Naive B cell (primary cell): ENCODE results near the gene PLA2G1B. TPM values are rescaled to one million over a fixed set of nuclear protein-coding genes. Genes with fewer than 3 reads are reported as not detected.

Experiments
- ATAC-seq, 2 donors: fragments of 150-1000 bp; cut with Tn5 transposase; 2 replicates each; pipeline ENCODE4 v1.10.0; 2021; ENCODE audit warnings: low read depth in 2 of 2, mild to moderate bottlenecking in 2 of 2, moderate library complexity in 2 of 2
- DNase-seq: peaks from one replicate; pipeline ENCODE4 v3.0.0; 2022
- H3K27ac Mint-ChIP-seq, 6 donors: one replicate each; pipeline ENCODE4 v1.8.0; 2020 to 2022; ENCODE audit warnings: mild to moderate bottlenecking in 6 of 6, mixed read lengths in 6 of 6, moderate library complexity in 5 of 6, inconsistent platforms in 2 of 6
- H3K27me3 Mint-ChIP-seq, 3 donors: one replicate each; pipeline ENCODE4 v1.8.0; 2021 to 2022; ENCODE audit warnings: mixed read lengths in 3 of 3, mild to moderate bottlenecking in 1 of 3
- H3K36me3 Mint-ChIP-seq, 2 donors: one replicate each; pipeline ENCODE4 v1.8.0; 2020 to 2022; ENCODE audit warnings: mixed read lengths in 2 of 2, inconsistent platforms in 1 of 2, mild to moderate bottlenecking in 1 of 2
- H3K4me1 Mint-ChIP-seq, 3 donors: one replicate each; pipeline ENCODE4 v1.8.0; 2020 to 2022; ENCODE audit warnings: mixed read lengths in 3 of 3, inconsistent platforms in 1 of 3, mild to moderate bottlenecking in 1 of 3, moderate library complexity in 1 of 3
- H3K4me3 Mint-ChIP-seq, 8 donors: one replicate each; pipeline ENCODE4 v1.8.0; 2020 to 2022; ENCODE audit warnings: mild to moderate bottlenecking in 8 of 8, mixed read lengths in 8 of 8, moderate library complexity in 8 of 8, inconsistent platforms in 2 of 8
- H3K9me3 Mint-ChIP-seq, 7 donors: one replicate each; pipeline ENCODE4 v1.8.0; 2020 to 2022; ENCODE audit warnings: mixed read lengths in 7 of 7, mild to moderate bottlenecking in 5 of 7, inconsistent platforms in 2 of 7, moderate library complexity in 1 of 7
- polyA plus RNA-seq, 6 donors: library from polyadenylated mRNA; unstranded; fragments of 300-500 nt; fragmentation: Illumina TruSeq; gene quantifications; one replicate each; pipeline ENCODE4 v1.2.3, GENCODE V29; 2021; ENCODE audit warnings: low read depth in 6 of 6

Gene PLA2G1B
- polyA plus RNA-seq, 6 donors from 2014 or later: not detected

DNA sequence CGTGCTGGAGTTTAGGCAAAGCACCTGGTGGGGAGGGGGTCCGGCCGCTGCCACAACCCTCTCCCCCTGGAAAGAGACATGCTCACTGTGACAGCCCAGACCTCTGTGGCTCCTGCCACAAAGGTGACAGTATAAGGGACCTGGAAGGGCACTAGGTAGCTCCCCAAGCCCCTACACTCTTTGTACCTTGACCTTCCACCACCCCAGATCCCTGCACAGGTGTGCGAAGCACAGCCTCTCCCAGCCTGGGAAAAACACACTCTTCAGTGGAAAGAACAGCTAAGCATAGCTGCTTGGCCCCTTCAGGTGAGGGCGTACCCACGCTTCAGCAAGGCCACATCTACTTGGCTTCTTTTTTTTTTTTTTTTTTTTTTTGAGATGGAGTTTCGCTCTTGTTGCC is 4.9 kb upstream of the PLA2G1B start:
- ATAC-seq (no peak), DNase-seq (no peak)
- H3K9me3 Mint-ChIP-seq: peaks cover 2 to 26% (median 17%) of the 10 kb centered on the region in 7 donors
- H3K27me3 Mint-ChIP-seq: peaks cover 0 to 36% (median 5%) of the 10 kb centered on the region in 3 donors
- H3K4me3 Mint-ChIP-seq: no peak overlapping the region
- peaks cover 0 to 10% (median 0%) of the 10 kb centered on the region in 3 donors for H3K4me1 Mint-ChIP-seq
- H3K36me3 Mint-ChIP-seq: peaks cover 1 to 4% of the 10 kb centered on the region in 2 donors
- no peak overlapping the region for H3K27ac Mint-ChIP-seq

DNA sequence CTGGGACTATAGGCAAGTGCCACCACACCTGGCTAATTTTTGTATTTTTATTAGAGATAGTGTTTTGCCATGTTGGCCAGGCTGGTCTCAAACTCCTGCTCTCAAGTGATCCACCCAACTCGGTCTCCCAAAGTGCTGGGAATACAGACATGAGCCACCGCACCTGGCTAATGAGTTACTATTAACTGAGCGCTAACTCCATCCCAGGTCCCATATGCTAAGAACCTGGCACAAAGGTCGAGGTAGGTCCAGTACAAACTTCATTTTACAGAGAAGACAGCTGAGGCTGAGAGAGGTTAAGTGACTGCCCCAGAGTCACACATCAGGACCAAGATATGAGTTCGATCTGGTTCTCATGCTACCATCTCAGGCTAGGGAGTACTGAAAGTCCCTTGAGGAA is 4.5 kb upstream of the PLA2G1B start:
- H3K36me3 Mint-ChIP-seq: no peaks in the 10 kb centered on the region
- ATAC-seq (no peak), DNase-seq (no peak)
- peaks cover 0 to 37% (median 5%) of the 10 kb centered on the region in 3 donors for H3K27me3 Mint-ChIP-seq
- H3K4me3 Mint-ChIP-seq: no peak overlapping the region
- no peak overlapping the region for H3K27ac Mint-ChIP-seq
- H3K4me1 Mint-ChIP-seq: peaks cover 0 to 10% (median 0%) of the 10 kb centered on the region in 3 donors
- H3K9me3 Mint-ChIP-seq: peaks cover 0 to 22% (median 12%) of the 10 kb centered on the region in 7 donors

DNA sequence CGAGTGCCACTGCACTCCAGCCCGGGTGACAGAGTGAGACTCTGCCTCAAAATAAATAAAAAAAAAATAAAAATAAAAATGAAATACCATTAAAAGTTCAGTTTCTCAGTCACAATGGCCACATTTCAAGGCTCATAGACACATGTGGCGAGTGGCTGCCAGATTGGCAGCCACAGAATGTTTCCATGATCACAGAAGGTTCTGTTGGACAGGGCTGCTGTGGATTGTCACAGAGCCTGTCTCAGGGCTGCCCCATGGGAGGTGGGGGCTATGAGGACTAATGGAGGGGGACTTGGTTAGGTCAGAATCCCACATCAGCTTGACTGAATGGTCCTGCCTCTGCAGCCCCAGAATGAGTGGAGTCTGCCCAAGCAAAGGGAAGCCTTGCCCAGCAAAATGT is 3.8 kb upstream of the PLA2G1B start:
- Mint-ChIP-seq H3K27me3 (peaks cover 0 to 37% (median 5%) of the 10 kb centered on the region in 3 donors), H3K36me3 (no peaks in the 10 kb centered on the region), H3K9me3 (peaks cover 0 to 15% (median 8%) of the 10 kb centered on the region in 7 donors), H3K4me1 (peaks cover 0 to 11% (median 0%) of the 10 kb centered on the region in 3 donors), H3K27ac (no peak overlapping the region), H3K4me3 (no peak overlapping the region)
- no peak for ATAC-seq
- DNase-seq: no peak

DNA sequence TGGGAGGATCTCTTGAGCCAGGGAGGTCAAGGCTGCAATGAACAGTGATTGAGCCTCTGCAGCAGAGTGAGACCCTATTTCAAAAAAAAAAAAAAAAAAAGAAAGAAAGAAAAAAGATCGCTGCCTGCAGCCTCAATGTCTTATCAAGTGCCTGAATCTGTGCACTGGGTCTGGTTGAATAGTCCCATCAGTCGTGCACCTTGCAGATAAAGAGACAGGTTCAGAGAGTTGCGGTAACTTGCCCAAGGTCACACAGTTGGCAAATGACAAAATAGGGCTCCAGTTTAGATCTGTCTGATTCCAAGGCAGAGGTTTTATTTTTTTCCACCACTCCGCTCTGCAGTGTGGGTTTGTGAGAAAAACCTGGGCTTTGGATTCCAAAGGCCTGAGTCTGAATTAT is 649 bp upstream of the PLA2G1B start:
- H3K27ac Mint-ChIP-seq: no peak overlapping the region

DNA sequence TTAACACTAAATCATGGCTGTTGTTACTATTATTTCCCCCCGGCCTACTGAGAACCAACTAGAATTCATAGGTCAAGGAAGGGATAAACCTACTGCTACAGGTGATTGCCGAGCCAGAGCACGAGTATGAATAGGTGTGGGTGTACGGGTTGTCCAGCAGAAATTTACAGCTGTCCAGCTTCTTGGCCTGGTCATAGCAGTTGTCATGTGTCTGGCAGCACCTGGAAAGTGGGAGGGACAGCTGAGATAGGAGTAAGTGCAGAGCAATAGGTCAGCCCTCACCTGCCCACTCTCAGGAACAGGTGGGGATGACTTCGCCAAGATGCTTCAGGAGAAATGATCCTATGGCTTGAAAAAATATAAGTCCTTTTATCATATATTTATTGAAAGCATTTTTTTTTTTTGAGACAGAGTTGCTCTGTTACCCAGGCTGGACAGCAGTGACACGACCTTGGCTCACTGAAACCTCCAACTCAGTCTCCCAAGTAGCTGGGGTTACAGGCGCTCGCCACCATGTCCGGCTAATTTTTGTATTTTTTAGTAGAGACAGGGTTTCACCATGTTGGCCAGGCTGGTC is 2.6 kb downstream of the PLA2G1B start:
- Mint-ChIP-seq H3K9me3 (no peaks in the 10 kb centered on the region), H3K36me3 (no peaks in the 10 kb centered on the region), H3K4me3 (peak overlapping the region in 6 of 8 donors; percentile 9 to 97 (median 91)), H3K4me1 (peaks cover 0 to 10% (median 7%) of the 10 kb centered on the region in 3 donors), H3K27me3 (peaks cover 0 to 38% (median 8%) of the 10 kb centered on the region in 3 donors), H3K27ac (peak overlapping the region in 2 of 6 donors; percentile 38 to 83)
- no peak for DNase-seq
- no peak for ATAC-seq

More for the DNA sequence above, 649 bp upstream of the PLA2G1B start:
- DNase-seq: no peak
- no peaks in the 10 kb centered on the region for H3K9me3 Mint-ChIP-seq
- H3K4me1 Mint-ChIP-seq: peaks cover 0 to 10% (median 7%) of the 10 kb centered on the region in 3 donors
- peak overlapping the region in 1 of 8 donors; percentile 29 for H3K4me3 Mint-ChIP-seq
- H3K36me3 Mint-ChIP-seq: no peaks in the 10 kb centered on the region
- ATAC-seq: no peak
- H3K27me3 Mint-ChIP-seq: peaks cover 0 to 40% (median 0%) of the 10 kb centered on the region in 3 donors

DNA sequence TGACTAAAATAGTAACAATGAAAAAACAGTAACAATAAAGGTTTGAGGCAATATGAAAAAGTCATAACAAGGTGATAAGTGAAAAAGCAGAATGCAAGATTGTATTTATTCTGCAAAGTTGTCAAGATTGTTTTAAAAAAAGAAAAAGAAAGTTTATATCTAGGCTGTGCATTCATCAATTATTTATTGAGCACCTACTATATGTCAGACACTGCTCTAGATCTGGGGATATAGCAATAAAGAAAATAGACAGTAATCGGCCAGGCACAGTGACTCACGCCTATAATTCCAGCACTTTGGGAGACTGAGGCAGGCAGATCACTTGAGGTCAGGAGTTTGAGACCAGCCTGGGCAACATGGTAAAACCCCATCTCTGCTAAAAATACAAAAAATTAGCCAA is 3.8 kb downstream of the PLA2G1B start:
- H3K4me1 Mint-ChIP-seq: peaks cover 0 to 10% (median 7%) of the 10 kb centered on the region in 3 donors
- H3K27me3 Mint-ChIP-seq: peaks cover 0 to 33% (median 8%) of the 10 kb centered on the region in 3 donors
- no peaks in the 10 kb centered on the region for H3K9me3 Mint-ChIP-seq
- H3K36me3 Mint-ChIP-seq: no peaks in the 10 kb centered on the region
- peak overlapping the region in 1 of 8 donors; percentile 6 for H3K4me3 Mint-ChIP-seq
- DNase-seq (no peak), ATAC-seq (no peak)
- no peak overlapping the region for H3K27ac Mint-ChIP-seq

DNA sequence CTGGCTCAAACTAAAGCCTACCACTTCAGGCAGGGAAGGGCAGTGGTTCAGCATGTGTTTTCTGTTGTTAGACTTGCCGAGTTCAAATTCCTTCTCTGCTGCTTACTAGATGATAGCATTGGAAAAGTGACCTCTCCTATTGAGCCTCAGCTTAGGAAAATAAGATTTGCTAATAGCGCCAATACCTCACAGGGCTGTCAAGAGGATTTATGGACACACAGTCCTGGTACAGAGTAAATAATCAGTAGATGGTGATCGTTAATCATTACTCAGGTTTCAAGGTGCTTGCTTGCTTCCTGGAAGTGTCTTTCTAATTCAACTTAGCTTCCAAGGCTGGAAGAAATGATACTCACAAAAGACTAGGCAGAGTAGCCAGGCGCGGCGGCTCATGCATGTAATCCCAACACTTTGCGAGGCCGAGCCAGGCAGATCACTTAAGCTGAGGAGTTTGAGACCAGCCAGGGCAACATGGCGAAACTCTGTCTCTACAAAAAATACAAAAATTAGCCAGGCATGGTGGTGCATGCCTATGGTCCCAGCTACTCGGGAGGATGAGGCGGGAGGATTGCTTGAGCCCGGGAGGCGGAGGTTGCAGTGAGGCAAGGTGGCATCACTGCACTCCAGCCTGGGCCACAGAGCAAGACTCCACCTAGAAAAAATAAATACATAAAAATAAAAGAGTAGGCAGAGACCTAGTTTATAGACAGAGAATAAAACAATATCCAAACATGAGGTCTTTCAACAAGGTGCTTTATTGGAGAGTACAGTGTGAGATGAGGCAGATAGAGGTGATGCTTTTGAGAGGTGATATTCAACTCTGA is 6.0 kb downstream of the PLA2G1B start:
- Mint-ChIP-seq H3K27me3 (peaks cover 0 to 26% (median 8%) of the 10 kb centered on the region in 3 donors), H3K27ac (no peak overlapping the region)

DNA sequence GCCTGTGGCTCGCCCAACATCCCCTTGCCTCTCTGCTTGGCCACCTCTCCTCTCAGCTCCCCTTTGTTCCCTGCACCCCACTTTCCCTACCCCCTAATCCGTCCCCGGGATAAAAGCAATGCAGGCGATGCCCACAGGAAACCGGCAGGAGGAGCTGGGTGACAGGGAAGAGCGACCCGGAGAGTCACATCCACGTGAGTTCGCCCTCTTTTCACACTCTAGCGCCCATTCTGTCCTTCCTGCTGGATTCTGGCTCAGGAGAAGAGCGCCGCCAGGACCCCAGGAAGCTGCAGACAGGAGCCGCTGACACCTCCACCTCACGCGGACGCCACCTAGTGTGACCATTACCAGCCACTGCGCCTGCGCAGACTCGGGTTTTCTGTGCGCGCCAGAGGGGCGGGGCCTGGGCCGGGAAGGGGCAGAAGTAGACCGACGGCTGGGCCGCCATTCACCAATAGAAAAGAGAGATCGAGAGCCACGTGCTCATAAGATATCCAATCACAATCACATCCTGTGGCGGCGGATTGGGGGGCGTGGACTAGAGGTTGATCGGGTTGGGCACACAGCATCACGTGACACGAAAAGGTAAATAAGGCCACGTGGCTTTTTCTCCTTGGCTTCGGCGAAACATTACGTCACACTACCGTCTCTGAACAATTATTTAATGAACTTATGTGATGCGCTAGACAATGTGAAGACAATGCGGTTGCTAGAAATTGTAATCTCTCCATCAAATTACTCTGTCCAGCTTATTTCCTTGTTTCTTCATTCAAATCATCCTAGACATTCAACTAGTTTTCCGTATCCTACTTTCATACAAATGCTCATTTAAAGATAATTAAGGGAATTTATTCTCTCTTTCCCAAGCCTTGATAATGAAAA is 10.1 kb downstream of the PLA2G1B start:
- Mint-ChIP-seq H3K27ac (peak overlapping the region; percentile 95 to 99 (median 98)), H3K4me3 (peak overlapping the region; percentile 72 to 97 (median 96)), H3K36me3 (no peaks in the 10 kb centered on the region), H3K4me1 (peaks cover 13 to 14% (median 14%) of the 10 kb centered on the region in 3 donors), H3K9me3 (peaks cover 0 to 5% (median 2%) of the 10 kb centered on the region in 7 donors), H3K27me3 (peaks cover 0 to 18% (median 8%) of the 10 kb centered on the region in 3 donors)
- DNase-seq: peak; percentile 100
- peak; percentile 99 for ATAC-seq

More for the DNA sequence above, 6.0 kb downstream of the PLA2G1B start:
- H3K36me3 Mint-ChIP-seq: no peaks in the 10 kb centered on the region
- no peak for DNase-seq
- no peak overlapping the region for H3K4me3 Mint-ChIP-seq
- ATAC-seq: no peak
- peaks cover 12 to 24% (median 21%) of the 10 kb centered on the region in 3 donors for H3K4me1 Mint-ChIP-seq
- peaks cover 0 to 5% (median 2%) of the 10 kb centered on the region in 7 donors for H3K9me3 Mint-ChIP-seq

DNA sequence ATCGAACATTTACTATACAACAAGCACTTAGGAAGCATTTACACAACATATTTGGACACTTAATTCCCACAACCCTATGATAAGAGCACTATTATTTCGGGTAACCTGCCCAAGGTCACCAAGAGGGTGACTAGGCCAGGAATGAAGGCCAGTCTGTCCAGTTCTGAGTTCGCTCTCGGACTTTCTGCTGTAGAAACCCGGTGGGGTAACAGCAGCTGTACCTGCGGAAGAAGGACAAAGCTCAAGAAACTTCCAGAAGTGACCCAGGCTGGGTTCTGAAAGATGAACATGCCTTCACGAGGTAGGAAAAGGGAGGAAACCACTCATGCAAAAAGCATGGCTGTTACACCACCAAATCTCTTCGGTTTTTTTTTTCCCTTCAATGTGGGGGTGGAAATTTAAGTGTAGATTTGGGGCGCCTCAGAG is 10.8 kb downstream of the PLA2G1B start:
- peaks cover 0 to 13% (median 8%) of the 10 kb centered on the region in 3 donors for H3K27me3 Mint-ChIP-seq
- no peaks in the 10 kb centered on the region for H3K36me3 Mint-ChIP-seq
- DNase-seq (no peak), ATAC-seq (no peak)
- peaks cover 0 to 5% (median 2%) of the 10 kb centered on the region in 7 donors for H3K9me3 Mint-ChIP-seq
- peak overlapping the region; percentile 95 to 99 (median 98) for H3K27ac Mint-ChIP-seq
- peak overlapping the region; percentile 72 to 97 (median 96) for H3K4me3 Mint-ChIP-seq
- H3K4me1 Mint-ChIP-seq: peaks cover 14 to 15% (median 14%) of the 10 kb centered on the region in 3 donors

DNA sequence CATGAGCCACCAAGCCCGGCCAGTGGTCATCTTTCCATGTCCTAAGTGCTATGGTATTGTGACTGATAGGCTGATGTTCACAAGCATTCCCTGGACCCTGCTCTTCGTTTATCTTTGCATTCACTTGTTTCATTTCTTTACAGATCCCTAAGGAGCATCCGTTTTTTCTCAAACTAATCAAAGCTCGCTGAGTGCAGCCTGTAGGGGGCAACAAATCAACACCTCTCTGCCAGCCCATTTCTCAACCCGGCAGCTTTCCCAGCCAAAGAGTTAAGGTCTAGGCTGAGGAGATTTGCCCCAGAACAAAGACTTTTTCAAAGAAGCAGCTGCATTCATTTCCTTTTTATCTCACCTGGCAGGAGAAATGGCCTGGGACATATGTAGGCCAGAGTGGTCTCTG is 13.4 kb downstream of the PLA2G1B start:
- DNase-seq (no peak), ATAC-seq (no peak)
- peak overlapping the region in 1 of 8 donors; percentile 41 for H3K4me3 Mint-ChIP-seq
- H3K9me3 Mint-ChIP-seq: peaks cover 0 to 5% (median 2%) of the 10 kb centered on the region in 7 donors
- H3K36me3 Mint-ChIP-seq: no peaks in the 10 kb centered on the region
- H3K4me1 Mint-ChIP-seq: peaks cover 14 to 18% (median 14%) of the 10 kb centered on the region in 3 donors
- H3K27ac Mint-ChIP-seq: no peak overlapping the region
- no peaks in the 10 kb centered on the region for H3K27me3 Mint-ChIP-seq

DNA sequence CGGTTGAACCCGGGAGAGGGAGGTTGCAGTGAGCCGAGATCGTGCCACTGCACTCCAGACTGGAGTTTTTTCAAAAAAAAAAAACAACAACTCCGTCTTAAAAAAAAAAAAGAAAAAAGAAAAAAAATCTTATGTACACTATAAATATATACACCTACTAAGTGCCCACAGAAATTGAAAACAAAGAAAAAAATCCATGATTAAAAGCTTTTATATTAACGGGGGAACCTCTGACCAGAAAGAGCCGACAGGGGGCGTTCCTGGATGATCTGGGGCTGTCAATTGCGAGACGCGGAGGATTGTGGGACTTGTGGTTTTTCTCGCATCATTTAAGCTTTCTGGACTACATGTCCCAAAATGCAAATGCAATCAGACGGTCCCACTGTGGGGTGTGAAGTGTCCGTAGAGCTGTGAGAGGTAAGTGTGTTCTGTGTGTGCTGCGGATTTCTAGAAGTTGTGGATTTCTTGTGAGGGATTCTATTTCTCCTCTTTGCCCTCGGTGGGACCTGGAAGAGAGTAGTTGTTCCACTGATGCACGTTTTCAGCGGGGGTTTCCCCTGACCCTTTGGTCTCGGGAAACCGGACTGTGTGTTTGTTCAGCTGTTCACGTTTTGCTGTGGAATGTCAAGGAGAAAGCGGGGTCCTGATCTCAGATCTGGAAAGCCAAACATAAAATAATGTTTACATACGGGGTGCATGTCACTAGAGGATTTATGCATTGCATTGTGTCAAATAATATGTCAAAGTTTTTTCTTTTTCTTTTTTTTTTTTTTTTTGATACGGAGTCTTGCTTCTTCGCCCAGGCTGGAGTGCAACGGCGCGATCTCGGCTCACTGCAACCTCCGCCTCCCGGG is 25.4 kb downstream of the PLA2G1B start, which contains the start of gene SIRT4:
SIRT4 (plus strand) TSS at position 360 of the 854 bp plus-strand sequence. CDS start 1,241 bp downstream, outside the sequence.
- no peaks in the 10 kb centered on the region for H3K36me3 Mint-ChIP-seq
- H3K4me1 Mint-ChIP-seq: peaks cover 9 to 14% (median 11%) of the 10 kb centered on the region in 3 donors
- no peaks in the 10 kb centered on the region for H3K9me3 Mint-ChIP-seq
- H3K27me3 Mint-ChIP-seq: no peaks in the 10 kb centered on the region
- DNase-seq (peak; percentile 89), ATAC-seq (peak; percentile 100)
- H3K27ac Mint-ChIP-seq: peak within 1 kb of the TSS; percentile 23 to 93 (median 81)
- peak within 1 kb of the TSS; percentile 85 to 98 (median 94) for H3K4me3 Mint-ChIP-seq
